ENCODE measurements around the gene RIC1.
"Not testable (repeated sequence)": the region's sequence is repeated elsewhere in the genome, so short reads cannot be mapped to it uniquely, and the experiment has no call there.

Gene RIC1

DNA sequence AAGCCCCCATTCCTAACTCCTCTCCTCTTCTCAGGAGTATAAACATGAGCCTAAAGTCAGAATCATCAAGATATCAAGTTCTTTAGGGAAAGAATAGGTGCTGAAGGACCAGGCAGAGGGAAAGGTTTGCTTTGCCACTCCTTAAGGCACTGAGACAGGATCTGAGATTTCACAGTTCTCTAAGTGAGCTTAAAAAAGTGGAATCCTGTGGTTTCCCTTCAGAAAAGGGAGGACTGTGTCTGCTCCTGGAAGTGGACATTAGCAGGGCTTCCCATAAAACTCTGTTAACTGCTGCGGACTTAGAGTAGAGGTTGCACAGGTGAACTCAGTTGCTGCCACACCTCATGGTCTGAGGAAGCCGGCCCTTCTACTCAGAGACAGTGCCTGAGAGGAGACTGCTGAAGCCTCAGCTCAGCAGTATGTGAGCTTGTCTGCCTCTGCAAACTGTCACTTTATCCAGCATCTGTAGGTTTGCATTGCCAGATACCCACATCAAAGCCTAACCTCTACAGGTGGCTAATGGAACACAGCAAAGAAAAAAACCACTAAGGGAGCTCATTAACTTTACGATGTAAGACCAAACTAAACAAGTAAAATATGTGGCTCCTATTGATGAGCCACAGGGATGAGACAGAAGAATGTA lies 42.9 kb downstream of the RIC1 start:
- no peak for DNase-seq

DNA sequence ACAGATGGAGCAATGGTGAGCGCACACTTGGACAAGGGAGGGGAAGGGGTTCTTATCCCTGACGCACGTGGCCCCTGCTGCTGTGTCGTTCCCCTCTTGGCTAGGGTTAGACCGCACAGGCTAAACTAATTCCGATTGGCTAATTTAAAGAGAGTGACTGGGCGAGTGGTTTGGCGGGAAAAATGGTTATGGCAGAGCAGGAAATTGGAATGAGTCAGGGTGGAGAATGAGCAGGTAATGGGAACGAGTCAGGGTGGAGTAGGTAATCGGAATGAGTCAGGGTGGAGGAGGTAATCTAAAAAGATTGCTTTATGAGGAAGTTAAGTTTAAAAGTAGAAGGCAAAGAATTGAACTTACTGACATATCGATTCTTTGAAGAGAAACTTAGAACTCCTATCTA lies 46.1 kb downstream of the RIC1 start:
- DNase-seq = not testable (repeated sequence)

DNA sequence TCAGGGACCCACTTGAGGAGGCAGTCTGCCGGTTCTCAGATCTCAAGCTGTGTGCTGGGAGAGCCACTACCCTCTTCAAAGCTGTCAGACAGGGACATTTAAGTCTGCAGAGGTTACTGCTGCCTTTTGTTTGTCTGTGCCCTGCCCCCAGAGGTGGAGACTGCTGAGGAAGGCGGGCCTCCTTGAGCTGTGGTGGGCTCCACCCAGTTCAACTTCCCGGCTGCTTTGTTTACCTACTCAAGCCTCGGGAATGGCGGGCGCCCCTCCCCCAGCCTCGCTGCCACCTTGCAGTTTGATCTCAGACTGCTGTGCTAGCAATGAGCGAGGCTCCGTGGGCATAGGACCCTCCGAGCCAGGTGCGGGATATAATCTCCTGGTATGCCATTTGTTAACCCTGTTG lies 54.7 kb downstream of the RIC1 start:
- not testable (repeated sequence) for DNase-seq

DNA sequence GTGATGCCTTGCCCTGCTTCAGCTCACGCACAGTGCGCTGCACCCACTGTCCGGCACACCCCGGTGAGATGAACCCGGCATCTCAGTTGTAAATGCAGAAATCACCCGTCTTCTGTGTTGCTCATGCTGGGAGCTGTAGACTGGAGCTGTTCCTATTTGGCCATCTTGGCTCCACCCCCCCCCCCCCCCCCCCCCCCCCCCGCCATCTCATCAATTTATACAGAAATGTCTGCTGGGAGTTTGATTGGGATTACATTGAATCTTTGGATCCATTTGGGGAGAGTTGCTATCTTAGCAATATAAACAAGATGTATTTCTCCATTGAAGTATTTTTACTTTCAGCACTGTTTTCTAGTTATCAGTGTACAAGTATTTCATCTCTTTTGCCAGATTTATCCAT lies 55.2 kb downstream of the RIC1 start:
- no peak for DNase-seq

DNA sequence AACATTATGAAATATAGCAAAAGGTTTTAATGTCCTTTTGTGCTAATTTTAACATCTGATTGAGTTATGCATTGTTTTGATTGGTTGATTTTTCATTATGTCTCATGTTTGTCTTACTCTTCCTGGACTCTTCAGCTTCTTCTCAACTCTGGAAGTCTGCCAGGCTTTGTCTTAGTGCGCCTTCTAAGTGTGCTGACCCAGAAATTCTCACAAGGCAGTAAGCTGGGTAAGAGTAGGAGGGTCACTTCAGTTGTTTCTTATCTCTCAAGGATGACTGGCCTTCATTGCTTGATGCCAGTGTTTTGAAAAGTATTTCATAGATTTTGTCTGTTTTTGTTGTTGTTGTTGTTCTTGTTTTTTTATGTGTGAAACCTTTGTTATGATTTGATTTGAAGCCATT lies 59.2 kb downstream of the RIC1 start:
- DNase-seq = no peak

DNA sequence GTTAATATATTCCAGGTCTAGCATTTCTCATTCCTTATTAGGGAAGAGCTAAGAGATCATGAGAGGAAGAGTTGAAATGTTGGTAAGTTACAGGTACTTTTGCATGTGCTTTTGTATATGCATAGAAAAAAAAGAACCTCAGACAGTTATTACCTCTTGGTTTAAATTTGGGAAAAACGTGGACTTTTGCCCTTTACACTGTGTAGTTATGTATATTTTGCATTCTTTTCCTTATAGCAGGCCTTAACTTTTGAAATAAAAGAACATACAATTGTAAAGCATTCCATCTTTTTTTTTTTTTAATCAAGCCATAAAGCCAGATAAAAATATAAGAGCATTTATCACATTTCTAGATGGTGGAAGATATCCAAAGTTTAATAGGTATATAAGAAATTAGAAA lies 61.4 kb downstream of the RIC1 start:
- DNase-seq = no peak

DNA sequence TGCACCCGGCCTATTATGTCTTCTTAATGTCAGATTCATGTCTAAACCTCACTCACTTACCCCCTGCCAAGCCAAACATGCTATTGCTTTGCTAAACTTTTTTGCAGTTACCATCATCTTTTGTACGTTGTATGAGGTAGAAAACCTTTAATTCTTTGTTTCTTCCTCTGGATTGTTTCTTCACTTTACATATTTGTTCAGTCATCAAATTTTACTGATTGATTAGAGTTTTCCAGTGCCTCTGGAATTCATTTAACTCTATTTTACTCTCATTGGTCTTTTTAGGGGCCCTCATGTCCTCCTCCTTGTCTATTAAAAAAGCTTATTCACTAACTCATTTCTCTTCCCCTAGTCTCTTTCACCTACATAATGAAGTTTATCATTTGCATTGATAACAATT lies 67.0 kb downstream of the RIC1 start:
- no peak for DNase-seq

DNA sequence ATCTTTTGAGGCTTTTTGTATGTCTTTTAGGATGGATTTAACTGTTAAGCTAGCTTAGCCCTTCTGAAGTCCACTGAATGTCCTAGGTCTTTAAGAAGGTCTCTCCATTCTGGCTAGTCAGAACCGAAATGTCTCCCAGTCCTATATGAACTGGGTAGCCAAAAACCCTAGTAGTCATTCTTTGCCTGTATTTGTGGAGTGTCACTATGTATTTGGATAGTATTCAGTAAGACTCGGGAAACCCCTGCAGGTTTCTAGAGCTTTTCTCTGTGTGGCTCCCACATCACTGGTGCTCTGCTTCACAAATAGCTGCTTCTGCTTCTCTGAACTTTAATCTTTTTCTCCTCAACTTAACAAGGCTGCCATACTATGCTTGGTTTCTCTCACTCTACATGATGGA lies 68.0 kb downstream of the RIC1 start:
- DNase-seq = no peak

DNA sequence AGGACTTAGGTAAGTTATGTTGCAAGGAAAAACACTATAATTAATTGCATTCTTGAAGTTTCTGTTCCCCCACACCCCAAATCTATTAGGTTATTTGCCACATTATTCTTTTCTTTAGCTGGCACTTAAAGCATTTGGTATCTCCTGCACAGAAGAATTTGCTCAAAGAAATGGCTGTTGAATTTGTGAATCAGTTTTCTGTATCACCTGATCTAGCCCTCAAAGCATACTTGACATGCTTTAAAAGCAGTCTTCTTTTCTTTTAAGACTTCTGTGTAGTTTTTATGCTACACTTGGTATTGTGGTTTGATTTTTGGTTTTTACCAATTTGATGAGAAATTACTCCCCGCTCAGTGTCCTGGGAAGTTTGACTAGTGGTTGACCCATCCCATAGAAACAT lies 69.1 kb downstream of the RIC1 start:
- DNase-seq = no peak

DNA sequence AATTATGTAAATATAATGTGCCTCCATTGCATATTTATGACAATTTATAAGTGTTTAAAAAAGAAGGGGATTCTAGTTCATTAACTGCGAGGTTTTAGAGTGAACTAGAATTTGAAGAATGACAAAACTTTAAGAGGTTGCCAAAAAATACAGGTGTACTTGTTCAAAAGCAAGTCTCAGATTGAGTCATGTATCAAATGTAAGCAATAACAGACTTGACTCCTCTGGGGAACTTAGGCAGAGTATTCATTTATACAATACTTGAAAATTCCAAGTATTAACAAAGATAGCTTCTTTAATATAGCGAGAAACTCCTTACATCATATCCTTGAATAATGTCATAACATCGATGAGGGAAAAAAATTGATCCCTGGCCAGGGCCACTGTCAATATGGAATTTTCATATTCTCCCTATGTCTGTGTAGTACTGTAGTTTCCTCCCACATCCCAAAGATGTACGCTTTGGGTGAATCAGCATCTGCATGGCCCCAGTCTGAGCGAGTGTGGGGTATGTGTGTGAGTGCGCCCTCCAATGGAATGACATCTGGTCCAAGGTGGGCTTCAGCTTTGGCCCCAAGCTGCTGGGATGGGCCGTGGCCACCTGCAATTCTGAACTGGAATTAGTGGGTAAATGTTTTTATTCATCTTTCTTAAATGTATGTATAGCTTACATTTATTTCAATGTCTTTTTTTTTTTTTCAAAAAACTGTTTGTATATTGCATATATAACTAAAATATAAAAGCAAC lies 70.1 kb downstream of the RIC1 start:
- no peak for DNase-seq

DNA sequence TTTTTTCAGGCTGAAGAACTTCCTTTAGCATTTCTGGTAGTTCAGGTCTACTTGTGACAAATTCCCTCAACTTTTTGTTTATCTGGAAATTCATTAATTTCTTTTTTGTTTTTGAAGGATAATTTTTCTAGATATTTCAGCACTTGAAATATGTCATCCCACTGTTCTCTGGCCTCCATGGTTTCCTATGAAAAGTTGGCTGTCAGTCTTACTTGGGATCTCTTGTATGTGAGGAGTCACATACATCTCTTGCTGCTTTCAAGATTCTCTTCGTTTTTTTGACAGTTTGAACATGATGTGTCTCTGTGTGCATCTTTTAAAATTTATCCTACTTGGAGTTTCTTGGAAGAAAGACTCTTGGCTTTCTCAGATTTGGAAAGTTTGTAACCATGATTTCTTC lies 79.5 kb downstream of the RIC1 start:
- no peak for DNase-seq

DNA sequence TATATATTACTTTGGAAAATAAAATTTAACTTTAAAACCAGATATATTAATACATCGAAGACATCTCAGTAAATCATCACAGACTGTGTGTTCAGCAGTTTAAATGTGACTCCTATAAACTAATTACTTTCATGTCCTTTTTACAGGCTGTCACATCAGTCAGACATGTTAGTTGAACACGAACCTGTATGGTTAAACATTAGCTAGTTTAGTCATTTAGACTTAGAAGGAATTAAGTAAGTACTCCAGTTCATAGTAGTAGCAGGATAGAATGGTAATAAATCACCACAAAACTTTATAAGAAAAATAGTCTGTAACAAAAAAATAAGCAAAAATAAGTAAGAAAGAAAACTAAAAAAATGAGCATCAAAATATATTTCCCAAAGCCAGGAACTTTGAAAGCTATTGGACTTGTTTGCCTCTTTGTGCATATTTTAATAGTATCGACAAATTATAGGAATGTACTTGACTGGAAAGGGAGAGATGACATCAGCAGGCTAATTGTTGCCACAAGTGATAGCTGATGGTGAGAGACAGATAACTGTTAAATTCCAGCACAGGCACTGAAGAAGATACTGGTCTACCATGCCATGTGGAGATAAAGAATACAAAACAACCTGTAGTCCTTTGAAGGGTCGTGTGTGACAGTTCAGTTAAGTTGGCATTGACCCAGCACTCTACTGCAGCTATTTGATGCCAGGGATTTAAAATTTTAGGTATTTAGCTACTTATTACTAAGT lies 83.9 kb downstream of the RIC1 start:
- no peak for DNase-seq

DNA sequence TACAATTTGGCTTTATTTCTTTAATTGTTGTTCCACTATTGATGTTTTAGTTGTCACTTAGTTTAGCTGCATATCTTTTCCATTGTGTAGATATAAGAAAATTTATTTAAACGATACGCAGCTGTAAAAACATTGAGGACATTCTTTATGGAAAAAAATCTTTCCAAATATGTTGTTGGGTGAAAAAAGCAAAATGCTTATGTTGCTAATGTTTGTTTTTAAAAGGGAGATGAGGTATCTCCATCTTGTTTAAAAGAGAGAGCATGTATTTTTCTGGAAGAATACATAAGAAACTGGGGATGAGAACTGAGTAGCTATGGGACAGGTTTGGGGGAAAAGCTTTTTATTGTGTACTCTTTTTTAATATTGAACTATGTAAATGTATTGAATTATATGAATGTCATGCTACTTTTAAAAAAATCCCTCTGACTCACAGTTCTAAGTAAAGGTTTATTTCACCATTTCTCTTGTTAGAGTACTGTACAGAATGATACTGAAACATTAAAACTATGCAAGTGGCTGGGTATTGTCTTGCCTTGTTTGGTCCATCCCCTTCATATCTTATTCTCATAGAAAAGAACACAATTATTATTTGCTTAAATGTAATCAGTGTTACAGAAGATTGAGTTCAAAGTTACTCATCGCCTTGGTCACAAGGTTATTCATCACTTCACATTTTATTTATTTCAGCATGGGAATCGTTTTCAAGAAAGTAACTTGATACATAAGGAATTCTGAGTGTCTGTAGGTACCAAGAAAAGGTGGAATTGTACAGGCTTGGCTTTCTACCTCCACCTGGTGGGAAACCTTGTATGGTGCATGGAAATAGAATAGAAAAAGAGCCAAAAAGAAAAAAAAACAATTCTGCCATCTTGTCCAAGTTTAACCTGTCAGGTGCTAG lies 85.8 kb downstream of the RIC1 start:
- no peak for DNase-seq

DNA sequence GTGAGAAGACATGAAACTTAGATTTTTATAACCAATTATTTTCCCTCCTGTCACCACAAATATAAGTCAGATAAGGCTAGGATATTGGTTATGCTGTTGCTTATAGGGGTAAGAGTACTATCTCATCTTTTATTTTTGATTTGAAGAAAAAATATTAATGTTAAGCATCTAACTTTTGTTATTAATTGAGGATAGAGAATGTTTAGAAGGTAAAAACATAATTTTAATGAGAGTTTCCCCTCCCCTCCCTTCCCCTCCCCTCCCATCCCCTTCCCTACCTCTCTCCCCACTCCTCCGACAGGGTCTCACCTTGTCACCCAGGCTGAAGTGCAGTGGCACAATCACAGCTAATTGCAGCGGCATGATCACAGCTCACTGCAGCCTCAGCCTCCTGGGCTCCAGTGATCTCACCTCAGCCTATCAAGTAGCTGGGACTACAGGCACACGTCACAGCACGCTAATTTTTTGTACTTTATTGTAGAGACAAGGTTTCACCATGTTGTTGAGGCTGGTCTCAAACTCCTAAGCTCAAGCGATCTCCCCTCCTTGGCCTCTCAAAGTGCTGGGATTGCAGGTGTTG lies 86.7 kb downstream of the RIC1 start:
- no peak for DNase-seq

DNA sequence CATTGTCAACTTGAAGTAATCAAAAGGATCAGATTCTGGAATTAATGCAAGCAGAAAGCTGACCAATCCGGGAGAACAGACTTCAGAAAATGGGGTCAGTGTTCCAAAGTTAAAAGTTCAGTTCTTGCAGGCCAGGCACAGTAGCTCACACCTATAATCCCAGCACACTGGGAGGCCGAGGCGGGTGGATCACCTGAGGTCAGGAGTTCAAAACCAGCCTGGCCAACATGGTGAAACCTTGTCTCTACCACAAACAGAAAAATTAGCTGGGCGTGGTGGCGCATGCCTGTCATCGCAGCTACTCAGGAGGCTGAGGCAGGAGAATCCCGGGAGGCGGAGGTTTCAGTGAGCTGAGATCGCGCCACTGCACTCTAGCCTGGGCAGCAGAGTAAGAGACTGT lies 88.5 kb downstream of the RIC1 start:
- not testable (repeated sequence) for DNase-seq

DNA sequence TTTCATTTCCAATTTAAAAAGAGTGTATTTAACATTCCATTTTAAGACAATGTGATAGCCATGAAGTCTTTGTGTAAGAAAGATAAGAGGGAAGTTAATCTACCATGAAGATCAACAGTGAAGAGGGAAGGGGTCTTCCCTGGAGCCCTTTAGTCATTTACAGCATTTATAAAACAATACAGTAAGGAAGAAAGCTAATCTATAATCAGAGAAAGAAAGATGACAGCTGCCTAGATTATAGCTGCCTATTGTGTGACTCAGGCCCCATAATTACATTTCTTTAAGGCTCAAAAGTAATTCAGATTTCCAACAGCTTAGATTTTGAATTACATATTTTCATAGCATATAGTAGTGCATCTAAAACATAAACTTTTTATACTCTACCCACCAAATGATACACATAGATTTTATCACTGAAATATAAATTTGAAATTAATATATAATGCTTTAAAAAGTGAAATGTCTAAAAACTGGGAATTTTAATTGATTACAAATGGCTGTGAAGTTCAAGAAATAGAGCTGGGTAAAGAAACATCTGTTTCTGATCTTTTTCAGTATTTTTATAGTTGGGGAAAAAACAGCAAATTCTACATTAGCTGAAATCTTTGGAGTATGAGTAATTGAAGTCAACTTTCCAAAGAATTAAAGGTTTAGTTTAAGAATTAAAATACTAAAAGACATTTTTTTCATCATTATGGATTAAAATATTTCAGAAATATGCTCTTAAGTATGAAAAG lies 89.6 kb downstream of the RIC1 start:
- no peak for DNase-seq

DNA sequence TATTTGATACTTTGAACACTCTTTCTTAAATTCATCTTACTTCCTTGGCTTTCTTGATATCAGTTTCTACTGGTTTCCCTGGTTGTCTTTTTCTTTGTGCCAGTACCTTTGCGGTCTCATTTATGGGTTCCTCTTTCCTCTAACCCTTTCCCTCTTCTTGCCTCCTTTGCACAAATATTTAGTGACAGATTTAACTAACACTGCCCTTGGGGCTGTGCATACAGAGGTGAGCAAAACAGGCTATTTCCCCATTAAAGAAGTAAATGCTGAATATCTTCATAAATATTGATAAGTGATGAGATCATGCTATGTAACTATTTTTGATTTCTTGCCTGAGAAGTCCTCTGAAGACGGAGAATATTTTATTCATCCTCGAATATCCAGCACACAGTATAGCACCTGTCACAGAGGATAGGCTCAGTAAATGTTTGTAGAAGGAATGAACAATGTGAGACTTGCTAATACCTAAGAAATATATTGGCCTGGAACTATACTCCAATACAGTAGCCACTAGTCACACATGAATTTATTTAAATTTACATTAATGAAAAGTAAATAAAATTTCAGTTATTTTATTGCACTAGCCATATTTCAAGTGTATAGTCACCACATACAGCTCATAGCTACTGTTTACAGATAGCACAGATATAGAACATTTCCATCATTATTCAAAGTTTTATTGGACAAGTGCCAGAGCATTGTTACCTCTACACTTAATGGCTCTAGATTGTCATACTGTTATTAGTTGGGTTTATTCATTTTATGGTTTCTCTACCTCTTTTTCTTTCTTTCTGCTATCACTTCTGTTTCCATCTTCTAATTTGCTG lies 90.4 kb downstream of the RIC1 start:
- DNase-seq = no peak

DNA sequence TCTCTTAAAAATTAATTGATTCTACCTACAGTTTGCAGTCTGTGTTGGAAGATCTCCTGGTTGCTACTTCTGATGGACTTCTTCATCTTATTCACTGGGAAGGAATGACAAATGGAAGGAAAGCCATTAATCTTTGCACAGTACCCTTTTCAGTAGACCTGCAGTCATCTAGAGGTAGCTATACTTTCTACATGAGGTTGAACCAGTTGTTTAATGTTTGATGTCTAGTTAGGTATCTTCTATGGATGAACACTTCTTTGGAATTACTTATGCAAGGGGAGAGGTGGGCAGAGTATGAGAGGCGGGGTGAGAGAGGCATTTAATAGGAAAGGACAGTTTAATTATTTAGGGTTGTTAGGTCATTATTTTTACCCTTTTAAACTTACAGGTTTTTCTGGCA lies 91.2 kb downstream of the RIC1 start:
- DNase-seq = no peak

DNA sequence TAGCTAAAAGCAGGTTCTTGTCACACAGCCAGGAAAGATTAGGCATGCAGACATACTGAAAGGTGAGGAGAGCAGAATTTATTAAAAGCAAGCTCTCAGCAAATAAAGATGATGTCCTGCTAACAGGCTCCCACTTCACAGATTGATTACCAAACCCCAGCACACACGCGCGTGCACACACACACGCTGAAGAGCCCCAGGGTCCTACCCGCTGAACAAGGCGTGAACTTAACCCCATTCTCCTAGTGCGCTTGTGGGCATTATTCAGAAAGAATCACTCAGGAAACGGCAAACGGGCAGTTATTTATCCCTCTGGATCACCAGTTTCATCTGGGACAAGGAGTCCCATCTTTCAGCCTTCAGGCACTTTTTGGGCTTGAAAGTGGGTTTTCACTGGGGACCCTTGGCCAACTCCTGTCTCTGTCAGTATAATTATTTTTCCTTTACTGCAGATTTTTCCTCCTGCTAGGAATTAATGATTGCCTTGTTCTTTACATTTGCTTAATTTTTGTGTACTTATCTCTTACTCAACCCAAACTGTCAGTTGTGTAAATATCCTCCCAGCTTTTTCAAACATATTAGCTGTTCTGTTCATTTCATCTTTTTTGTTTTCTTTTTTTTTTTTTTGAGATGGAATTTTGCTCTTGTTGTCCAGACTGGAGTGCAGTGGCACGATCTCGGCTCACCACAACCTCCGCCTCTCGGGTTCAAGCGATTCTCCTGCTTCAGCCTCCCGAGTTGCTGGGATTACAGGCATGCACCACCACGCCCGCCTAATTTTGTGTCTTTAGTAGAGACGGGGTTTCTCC lies 92.6 kb downstream of the RIC1 start:
- no peak for DNase-seq

DNA sequence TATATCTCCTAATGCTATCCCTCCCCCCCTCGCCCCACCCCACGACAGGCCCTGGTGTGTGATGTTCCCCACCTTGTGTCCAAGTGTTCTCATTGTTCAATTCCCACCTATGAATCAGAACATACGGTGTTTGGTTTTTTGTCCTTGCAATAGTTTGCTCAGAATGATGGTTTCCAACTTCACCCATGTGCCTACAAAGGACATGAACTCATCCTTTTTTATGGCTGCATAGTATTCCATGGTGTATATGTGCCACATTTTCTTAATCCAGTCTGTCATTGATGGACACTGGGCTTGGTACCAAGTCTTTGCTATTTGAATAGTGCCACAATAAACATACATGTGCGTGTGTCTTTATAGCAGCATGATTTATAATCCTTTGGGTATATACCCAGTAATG lies 93.8 kb downstream of the RIC1 start:
- DNase-seq = not testable (repeated sequence)

Data from NCI-H446 treated with DMSO at 0.1 percent for 48 hours (cell line).